VCaP (cell line): ENCODE data around the gene DDX25.

ENCODE experiments used
- H3K27ac ChIP-seq: fragments of 450-650 bp; 2 replicates; pipeline ENCODE4 v1.5.1; 2017
- CTCF ChIP-seq: fragments of 450-650 bp; conservative IDR thresholded peaks from 2 replicates; pipeline ENCODE4 v1.5.1; 2017; ENCODE audit warnings: mild to moderate bottlenecking, moderate library complexity

The DDX25 gene

GRCh38 chr11:125945011-125945796, 40.9 kb downstream of the DDX25 start:
- no peak for TF ChIP-seq CTCF
- no peak overlapping the region for H3K27ac ChIP-seq

GRCh38 chr11:125945797-125946520, 41.7 kb downstream of the DDX25 start, which contains the start of gene VSIG10L2:
Gene VSIG10L2, plus strand, starts transcription at chr11:125946044. Its CDS starts 12 bp downstream, at chr11:125946056.
- H3K27ac ChIP-seq, result no peak within 1 kb of the TSS

GRCh38 chr11:125946712-125947418, 42.6 kb downstream of the DDX25 start:
- TF ChIP-seq CTCF, result no peak
- H3K27ac ChIP-seq, result no peak overlapping the region

More at GRCh38 chr11:125945797-125946520, 41.7 kb downstream of the DDX25 start, which contains the start of gene VSIG10L2:
- TF ChIP-seq CTCF, result no peak

DNA sequence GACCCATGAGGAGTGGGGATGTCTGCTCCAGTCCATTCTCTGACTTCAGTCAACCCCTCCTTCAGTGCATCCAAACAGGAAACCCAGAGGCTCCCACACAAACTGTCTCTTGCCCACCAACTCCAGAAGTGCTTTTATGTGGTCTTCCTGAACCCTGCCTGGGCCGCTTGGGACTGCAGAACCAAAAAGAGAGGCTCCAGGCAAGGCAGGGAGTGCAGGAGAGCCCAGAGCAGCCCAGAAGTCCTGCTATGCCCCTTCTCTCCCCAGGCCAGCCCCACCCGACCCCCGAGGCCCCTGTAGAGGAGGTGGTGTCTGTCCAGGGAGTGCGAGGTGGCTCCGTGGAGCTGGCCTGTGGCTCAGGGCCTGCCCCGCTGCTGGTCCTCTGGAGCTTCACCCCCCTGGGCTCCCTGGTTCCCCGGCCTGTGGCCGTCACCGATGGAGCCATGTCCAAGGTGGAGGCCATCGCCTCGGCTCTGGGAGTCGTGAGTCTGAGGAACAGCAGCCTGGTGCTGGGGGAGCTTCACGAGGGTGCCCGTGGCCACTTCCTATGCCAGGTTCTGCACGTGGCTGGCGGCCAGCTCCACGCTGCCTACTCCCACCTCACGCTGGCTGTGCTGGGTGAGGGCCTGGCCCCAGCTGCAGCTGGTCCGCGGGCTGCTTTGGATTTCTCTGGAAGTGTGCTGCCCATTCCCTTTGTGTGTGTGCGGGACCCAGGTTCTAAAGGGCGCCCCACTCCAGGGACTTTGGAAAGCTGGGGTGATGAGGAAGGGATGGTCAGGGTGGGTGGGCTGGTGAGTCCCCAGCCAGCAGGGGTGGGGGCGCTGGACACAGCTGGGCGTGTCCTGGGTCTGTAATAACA, 43.3 kb downstream of the DDX25 start:
- H3K27ac ChIP-seq, result no peak overlapping the region
- no peak for TF ChIP-seq CTCF

- no peak overlapping the region for H3K27ac ChIP-seq
- no peak for TF ChIP-seq CTCF
Observed at GRCh38 chr11:125948278-125949051, 44.2 kb downstream of the DDX25 start.

- H3K27ac ChIP-seq, result no peak overlapping the region
- TF ChIP-seq CTCF, result no peak
Observed at GRCh38 chr11:125949271-125950177, 45.2 kb downstream of the DDX25 start.
